Choroid plexus epithelial cell (primary cell): Measurements from ENCODE around the gene GGT1.
A peak's percentile ranks its signal among the peaks of the same experiment; 100 is the strongest.
"Not testable (repeated sequence)": the region's sequence is repeated elsewhere in the genome, so short reads cannot be mapped to it uniquely, and the experiment has no call there.

Experiments used
- DNase-seq: peaks from one replicate; pipeline ENCODE4 v3.0.0-alpha.2; 2010; ENCODE audit warnings: low read depth
- H3K4me3 ChIP-seq: 2 replicates; pipeline ENCODE4 v1.5.1; 2011; ENCODE audit warnings: low read depth, mild to moderate bottlenecking, control low read depth, low read length, moderate library complexity
- CTCF ChIP-seq: conservative IDR thresholded peaks from 2 replicates; pipeline ENCODE4 v1.5.1; 2011; ENCODE audit warnings: low read depth, mild to moderate bottlenecking, control low read depth, inconsistent platforms, low read length, moderate library complexity

GGT1 gene

GRCh38 chr22:24629069-24629468 is 26.1 kb downstream of the GGT1 start:
- peak; percentile 50 for TF ChIP-seq CTCF
- not testable (repeated sequence) for H3K4me3 ChIP-seq
- DNase-seq, result peak; percentile 47

- H3K4me3 ChIP-seq, result not testable (repeated sequence)
- peak; percentile 46 for DNase-seq
Observed at GRCh38 chr22:24630812-24631427, 27.9 kb downstream of the GGT1 start.

- DNase-seq, result peak; percentile 53
- H3K4me3 ChIP-seq, result not testable (repeated sequence)
Observed at GRCh38 chr22:24631430-24632122, 28.6 kb downstream of the GGT1 start.

- H3K4me3 ChIP-seq, result peak overlapping the region; percentile 23
- DNase-seq, result peak; percentile 59
Observed at GRCh38 chr22:24632642-24633041, 29.6 kb downstream of the GGT1 start.

- DNase-seq, result peak; percentile 38
- H3K4me3 ChIP-seq, result peak overlapping the region; percentile 36
Observed at GRCh38 chr22:24633231-24634023, 30.4 kb downstream of the GGT1 start.

GRCh38 chr22:24634776-24635389 is 31.9 kb downstream of the GGT1 start:
- TF ChIP-seq CTCF, result peak; percentile 43
- DNase-seq, result not testable (repeated sequence)

GRCh38 chr22:24636513-24636912 is 33.5 kb downstream of the GGT1 start:
- DNase-seq, H3K4me3 ChIP-seq: not testable (repeated sequence)

More at GRCh38 chr22:24634776-24635389, 31.9 kb downstream of the GGT1 start:
- not testable (repeated sequence) for H3K4me3 ChIP-seq

- H3K4me3 ChIP-seq, DNase-seq: not testable (repeated sequence)
Observed at GRCh38 chr22:24642307-24642706, 39.3 kb downstream of the GGT1 start.

GRCh38 chr22:24644409-24644808 is 41.4 kb downstream of the GGT1 start:
- not testable (repeated sequence) for H3K4me3 ChIP-seq, DNase-seq

GRCh38 chr22:24645408-24646399 is 42.7 kb downstream of the GGT1 start:
- DNase-seq, result not testable (repeated sequence)

GRCh38 chr22:24646756-24647155 is 43.8 kb downstream of the GGT1 start:
- DNase-seq, H3K4me3 ChIP-seq: not testable (repeated sequence)

More at GRCh38 chr22:24645408-24646399, 42.7 kb downstream of the GGT1 start:
- not testable (repeated sequence) for H3K4me3 ChIP-seq

- not testable (repeated sequence) for H3K4me3 ChIP-seq, DNase-seq
Observed at GRCh38 chr22:24649371-24649770, 46.4 kb downstream of the GGT1 start.

GRCh38 chr22:24650884-24651283 is 47.9 kb downstream of the GGT1 start:
- not testable (repeated sequence) for DNase-seq, H3K4me3 ChIP-seq

- not testable (repeated sequence) for DNase-seq, H3K4me3 ChIP-seq
Observed at GRCh38 chr22:24665395-24665794, 62.4 kb downstream of the GGT1 start.

- H3K4me3 ChIP-seq, DNase-seq: not testable (repeated sequence)
Observed at GRCh38 chr22:24667904-24668303, 64.9 kb downstream of the GGT1 start.
